GM10248 (cell line): ENCODE results near the gene GATAD2A.

Experiments used
- CTCF ChIA-PET: fragments of 300-600 bp; sonication (Branson Sonifier 250); formaldehyde crosslinking; extraction: SDS; loops from one replicate; lab custom pipeline; 2021; ENCODE audit warnings: antibody characterized with exemption; lab: Yijun Ruan, JAX
- POLR2A ChIA-PET: fragments of 350-650 bp; sonication (Branson Sonifier 250); formaldehyde crosslinking; extraction: SDS; loops from one replicate; lab custom pipeline; 2020; ENCODE audit warnings: antibody characterized with exemption; lab: Yijun Ruan, JAX
- DNase-seq: peaks from one replicate; pipeline ENCODE4 v3.0.0; 2012; ENCODE audit errors: extremely low spot score
- TF ChIP-seq, protein P1 (sequence below): IDR thresholded peaks from 2 replicates; pipeline ENCODE4 v1.5.1; 2012; ENCODE audit warnings: mild to moderate bottlenecking, low read depth; ENCODE audit errors: extremely low read depth, missing control alignments, control extremely low read depth

GATAD2A gene

DNA sequence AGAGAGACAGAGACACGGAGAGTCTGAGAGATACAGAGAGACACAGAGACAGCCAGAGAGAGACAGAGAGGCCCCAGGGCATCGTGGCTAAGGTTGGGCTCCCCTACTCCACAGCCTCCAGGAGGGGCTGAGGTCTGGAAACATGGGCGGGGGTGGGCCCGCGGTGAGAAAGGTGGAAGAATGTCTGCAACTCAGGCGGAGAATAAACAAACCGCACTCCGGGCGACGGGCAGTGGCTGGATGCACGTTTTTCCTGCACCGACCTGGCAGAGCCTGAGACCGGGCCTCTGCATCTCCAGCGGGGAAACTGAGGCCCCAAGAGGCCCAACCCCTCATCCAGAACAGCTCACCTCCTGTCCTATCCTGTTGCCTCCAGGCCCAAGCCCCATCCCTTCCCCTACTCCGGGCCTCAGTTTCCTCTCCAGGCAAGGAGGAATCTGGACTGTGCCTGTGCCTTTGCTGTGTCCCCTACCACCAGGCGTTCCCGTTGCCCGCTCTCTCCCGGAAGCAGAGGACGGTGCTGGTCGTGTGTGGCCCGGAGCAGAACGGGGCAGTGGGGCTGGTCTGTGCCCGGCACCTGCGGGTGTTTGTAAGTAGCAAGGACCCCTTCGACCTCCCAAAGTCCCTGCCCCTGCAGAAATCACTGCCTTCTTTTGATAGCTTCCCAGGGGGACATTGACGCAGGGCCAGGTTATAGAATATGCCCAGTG, 129.2 kb downstream of the GATAD2A start:
- DNase-seq = no peak
- TF ChIP-seq, protein P1, sequence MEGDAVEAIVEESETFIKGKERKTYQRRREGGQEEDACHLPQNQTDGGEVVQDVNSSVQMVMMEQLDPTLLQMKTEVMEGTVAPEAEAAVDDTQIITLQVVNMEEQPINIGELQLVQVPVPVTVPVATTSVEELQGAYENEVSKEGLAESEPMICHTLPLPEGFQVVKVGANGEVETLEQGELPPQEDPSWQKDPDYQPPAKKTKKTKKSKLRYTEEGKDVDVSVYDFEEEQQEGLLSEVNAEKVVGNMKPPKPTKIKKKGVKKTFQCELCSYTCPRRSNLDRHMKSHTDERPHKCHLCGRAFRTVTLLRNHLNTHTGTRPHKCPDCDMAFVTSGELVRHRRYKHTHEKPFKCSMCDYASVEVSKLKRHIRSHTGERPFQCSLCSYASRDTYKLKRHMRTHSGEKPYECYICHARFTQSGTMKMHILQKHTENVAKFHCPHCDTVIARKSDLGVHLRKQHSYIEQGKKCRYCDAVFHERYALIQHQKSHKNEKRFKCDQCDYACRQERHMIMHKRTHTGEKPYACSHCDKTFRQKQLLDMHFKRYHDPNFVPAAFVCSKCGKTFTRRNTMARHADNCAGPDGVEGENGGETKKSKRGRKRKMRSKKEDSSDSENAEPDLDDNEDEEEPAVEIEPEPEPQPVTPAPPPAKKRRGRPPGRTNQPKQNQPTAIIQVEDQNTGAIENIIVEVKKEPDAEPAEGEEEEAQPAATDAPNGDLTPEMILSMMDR = no peak
- ChIA-PET POLR2A (interaction anchor here (0.6 to 1.2 kb wide), 2 partner anchors 10 to 598 kb away, joined by 3 to 4 read pairs; no protein-coding TSS in a partner anchor), CTCF (interaction anchor here (3.1 to 14.9 kb wide), 2 partner anchors 16 to 109 kb away, joined by 9 to 251 read pairs; partner anchors contain the start of gene GMIP)

DNA sequence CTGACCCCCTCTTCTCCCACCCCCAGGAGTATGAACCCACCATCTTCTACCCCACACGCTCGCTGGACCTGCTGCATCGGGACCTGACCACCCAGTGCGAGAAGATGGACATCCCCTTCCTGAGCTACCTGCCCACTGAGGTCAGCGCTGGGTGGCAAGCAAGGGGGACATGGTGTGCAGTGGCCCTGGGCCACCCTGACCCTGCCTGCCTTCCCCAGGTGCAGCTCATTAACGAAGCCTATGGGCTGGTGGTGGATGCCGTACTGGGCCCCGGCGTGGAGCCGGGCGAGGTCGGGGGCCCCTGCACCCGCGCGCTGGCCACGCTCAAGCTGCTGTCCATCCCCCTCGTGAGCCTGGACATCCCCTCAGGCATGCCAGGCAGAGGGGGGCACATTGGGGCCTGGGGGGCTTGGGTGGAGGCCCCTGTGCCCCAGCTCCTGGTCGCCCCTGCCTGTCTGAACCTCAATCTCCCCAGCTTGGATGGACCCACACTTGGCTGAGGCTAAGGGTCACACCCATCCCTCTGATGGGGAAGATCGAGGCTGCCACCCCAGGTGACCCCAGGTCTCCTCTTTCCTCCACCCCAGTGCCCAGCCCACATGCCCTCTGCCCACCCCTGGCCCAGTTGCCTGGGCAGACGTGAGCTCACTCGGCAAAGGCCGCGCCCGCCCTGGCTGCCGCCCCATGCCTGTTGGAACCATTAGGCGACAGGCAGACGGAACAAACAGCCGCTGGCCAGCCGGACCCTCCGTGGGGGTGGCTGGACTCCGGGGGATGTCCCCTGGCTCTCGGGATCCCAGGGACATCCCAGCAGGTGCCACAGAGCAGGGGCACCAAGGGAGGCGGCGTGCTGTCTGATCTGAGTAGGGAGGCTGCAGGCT, 130.1 kb downstream of the GATAD2A start:
- ChIA-PET POLR2A (interaction anchor here (1.2 kb wide), 1 partner anchor 11 kb away, joined by 4 read pairs; no protein-coding TSS in a partner anchor), CTCF (interaction anchor here (3.1 to 14.9 kb wide), 2 partner anchors 15 to 108 kb away, joined by 9 to 251 read pairs; partner anchors contain the start of gene GMIP)
- no peak for DNase-seq
- TF ChIP-seq, protein P1 = no peak

DNA sequence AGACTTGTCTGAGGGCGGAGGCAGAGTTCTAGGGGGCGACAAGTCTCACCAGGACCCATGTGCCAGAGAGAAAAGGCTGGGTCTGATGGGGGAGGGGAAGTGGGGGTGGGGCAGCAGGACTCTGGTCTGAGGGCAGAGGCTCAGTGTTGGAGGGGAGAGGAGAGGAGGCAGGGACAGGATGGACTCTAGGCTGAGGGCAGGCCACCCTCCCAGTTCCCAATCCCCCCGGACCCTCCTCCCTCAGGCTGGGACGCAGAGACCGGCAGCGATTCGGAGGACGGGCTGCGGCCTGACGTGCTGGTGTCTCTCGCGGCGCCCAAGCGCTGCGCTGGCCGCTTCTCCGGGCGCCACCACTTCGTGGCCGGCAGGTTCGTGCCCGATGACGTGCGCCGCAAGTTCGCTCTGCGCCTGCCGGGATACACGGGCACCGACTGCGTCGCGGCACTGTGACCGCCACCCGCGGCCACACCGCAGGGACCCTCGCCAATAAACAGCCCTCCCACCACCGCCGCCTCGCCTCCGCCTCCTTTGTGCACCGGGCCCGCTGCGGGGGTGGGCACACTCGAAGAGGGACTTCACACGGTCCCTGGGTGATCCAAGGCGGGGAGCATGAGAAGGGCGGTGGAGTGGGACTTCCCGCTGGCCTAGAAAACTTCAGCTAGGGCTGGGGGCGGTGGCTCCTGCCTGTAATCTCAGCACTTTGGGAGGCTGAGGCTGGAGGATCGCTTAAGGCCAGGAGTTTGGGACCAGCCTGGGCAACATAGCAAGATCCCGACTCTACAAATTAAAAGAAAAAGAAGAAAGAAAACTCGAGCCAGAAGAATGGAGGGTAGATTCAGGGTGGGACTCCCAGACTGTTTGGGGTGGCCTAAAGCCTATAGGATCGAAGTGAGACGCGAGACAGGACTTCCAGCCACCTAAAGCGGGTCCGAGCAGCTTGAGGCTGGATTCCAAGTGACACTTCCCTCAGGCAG, 131.9 kb downstream of the GATAD2A start:
- no peak for DNase-seq
- TF ChIP-seq, protein P1 = no peak
- CTCF ChIA-PET = interaction anchor here (1.0 to 14.9 kb wide), 2 partner anchors 13 to 107 kb away, joined by 4 to 251 read pairs; no protein-coding TSS in a partner anchor
- POLR2A ChIA-PET = no interaction called here

DNA sequence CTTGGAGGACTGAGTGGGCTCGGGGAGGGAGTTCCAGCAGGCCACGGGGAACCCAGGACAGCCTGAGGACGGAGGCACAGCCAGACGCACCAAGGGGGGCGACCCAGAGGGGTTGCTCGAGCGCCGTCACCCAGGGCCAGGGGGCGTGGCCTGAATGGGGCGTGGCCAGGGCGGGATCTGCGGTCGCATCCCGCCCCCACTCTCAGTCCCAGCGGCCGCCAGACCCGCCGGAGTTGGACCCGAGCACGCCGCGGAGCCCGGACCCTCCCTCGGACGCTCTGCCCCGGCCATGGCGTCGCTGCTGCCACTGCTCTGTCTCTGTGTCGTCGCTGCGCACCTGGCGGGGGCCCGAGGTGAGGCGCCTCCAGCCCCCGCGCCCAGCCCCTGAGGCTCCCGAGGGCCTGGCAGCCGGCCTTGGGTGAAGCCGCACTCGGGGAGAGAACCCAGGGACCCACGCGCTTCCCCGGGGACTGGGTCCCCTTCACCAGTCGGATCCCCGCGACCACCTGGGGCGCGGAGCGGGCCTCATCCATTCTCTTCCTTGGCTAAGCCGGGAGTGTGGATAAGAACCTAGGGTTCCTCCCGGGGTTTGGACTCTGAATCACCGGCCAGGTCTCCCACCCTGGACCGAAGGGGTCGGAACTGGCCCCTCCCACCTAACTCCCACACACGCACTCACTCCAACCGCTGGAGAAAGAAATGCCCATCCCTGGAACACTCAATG, 132.7 kb downstream of the GATAD2A start, which contains the start of gene CILP2:
CILP2 (plus strand) TSS at position 205 of the 724 bp plus-strand sequence; CDS start at position 290, 85 bp downstream.
- ChIA-PET POLR2A (no interaction called here), CTCF (interaction anchor here (1.0 to 14.9 kb wide), 2 partner anchors 13 to 106 kb away, joined by 4 to 251 read pairs; no protein-coding TSS in a partner anchor)
- TF ChIP-seq, protein P1 = no peak
- peak; percentile 70 for DNase-seq

DNA sequence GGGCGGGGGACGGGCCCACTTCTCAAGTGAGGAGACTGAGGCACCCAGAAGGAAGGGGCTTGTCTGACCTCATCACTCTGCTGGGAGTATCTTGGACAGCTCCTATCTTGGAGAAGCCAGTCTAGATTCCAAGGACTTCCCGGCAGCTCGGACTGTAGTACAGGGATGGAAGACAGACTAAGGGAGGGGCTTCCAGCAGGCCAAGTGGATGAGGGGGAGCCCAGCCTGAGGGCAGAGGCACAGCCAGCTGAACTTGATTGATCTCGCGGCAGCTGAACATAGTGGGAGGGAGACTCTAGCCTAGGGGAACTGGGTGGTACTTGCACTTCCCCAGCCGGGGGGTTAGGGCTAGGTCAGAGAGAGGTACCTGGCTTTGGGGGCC, 133.3 kb downstream of the GATAD2A start:
- POLR2A ChIA-PET = no interaction called here
- no peak for DNase-seq
- CTCF ChIA-PET = interaction anchor here (3.0 to 14.9 kb wide), 2 partner anchors 7 to 12 kb away, joined by 18 to 251 read pairs; no protein-coding TSS in a partner anchor
- TF ChIP-seq, protein P1 = no peak
